HL-60 (cell line): Measurements from ENCODE around the gene PAGE4.

ENCODE experiments used
- DNase-seq, 2 experiments: peaks; one replicate each; pipeline ENCODE4 v3.0.0-alpha.2; 2010 to 2020; ENCODE audit warnings: low read depth in 1 of 2, low spot score in 1 of 2
- H3K27ac ChIP-seq: fragments of 250-450 bp; sonication (Bioruptor Pico); replicated peaks from 2 replicates; pipeline ENCODE4 v1.5.1; 2020; ENCODE audit warnings: mild to moderate bottlenecking, moderate library complexity
- H3K27me3 ChIP-seq: fragments of 250-450 bp; sonication (Bioruptor Pico); 2 replicates; pipeline ENCODE4 v1.5.1; 2021; ENCODE audit warnings: mild to moderate bottlenecking, moderate library complexity; ENCODE audit not compliant: insufficient read depth, poor library complexity, severe bottlenecking
- H3K4me3 ChIP-seq: replicated peaks from 2 replicates; pipeline ENCODE4 v1.5.1; 2011; ENCODE audit warnings: mild to moderate bottlenecking, control low read depth, low read length; ENCODE audit not compliant: insufficient read depth
- CTCF ChIP-seq: IDR thresholded peaks from one replicate; pipeline ENCODE4 v1.5.1; 2011; ENCODE audit warnings: low read length, control low read depth, inconsistent platforms; ENCODE audit not compliant: insufficient read depth
- GABPA ChIP-seq: IDR thresholded peaks from 2 replicates; pipeline ENCODE4 v1.6.1; 2012; ENCODE audit warnings: low read depth
- POLR2AphosphoS5 ChIP-seq: IDR thresholded peaks from 2 replicates; pipeline ENCODE4 v1.6.1; 2012; ENCODE audit warnings: low read depth
- SPI1 ChIP-seq: IDR thresholded peaks from 2 replicates; pipeline ENCODE4 v1.6.1; 2012; ENCODE audit warnings: low read depth, mild to moderate bottlenecking, borderline replicate concordance
- TF ChIP-seq, protein P1 (sequence below): IDR thresholded peaks from 2 replicates; pipeline ENCODE4 v1.6.1; 2012; ENCODE audit warnings: low read depth; ENCODE audit not compliant: insufficient replicate concordance

PAGE4 gene

GRCh38 chrX:49858341-49858740 is 29.2 kb downstream of the PAGE4 start:
- no peak for TF ChIP-seq GABPA
- no peak for DNase-seq
- Histone ChIP-seq H3K4me3 (no peak overlapping the region), H3K27ac (no peak overlapping the region), H3K27me3 (no peaks in the 10 kb centered on the region)

DNA sequence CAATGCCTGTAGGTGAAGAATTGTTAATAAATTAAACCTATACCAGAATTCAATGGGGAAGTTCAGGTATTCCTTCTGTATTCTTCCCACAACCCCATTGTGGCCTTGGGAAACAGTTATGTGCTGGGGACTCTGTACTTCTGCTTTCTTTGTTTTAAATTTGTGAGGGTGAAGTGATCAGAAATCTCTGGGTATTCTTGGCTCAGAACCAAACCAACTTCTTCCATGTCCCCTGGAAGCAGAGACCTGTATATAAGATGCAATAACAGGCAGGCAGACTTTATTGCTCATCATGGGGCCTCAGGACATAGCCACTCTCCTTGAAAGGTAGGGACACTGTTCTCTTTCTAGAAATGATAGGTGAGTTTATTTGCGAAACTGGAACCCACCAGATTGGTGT is 30.4 kb downstream of the PAGE4 start:
- no peak for DNase-seq
- H3K4me3 ChIP-seq, result no peak overlapping the region
- TF ChIP-seq POLR2AphosphoS5 (no peak), GABPA (no peak)
- TF ChIP-seq, protein P1, sequence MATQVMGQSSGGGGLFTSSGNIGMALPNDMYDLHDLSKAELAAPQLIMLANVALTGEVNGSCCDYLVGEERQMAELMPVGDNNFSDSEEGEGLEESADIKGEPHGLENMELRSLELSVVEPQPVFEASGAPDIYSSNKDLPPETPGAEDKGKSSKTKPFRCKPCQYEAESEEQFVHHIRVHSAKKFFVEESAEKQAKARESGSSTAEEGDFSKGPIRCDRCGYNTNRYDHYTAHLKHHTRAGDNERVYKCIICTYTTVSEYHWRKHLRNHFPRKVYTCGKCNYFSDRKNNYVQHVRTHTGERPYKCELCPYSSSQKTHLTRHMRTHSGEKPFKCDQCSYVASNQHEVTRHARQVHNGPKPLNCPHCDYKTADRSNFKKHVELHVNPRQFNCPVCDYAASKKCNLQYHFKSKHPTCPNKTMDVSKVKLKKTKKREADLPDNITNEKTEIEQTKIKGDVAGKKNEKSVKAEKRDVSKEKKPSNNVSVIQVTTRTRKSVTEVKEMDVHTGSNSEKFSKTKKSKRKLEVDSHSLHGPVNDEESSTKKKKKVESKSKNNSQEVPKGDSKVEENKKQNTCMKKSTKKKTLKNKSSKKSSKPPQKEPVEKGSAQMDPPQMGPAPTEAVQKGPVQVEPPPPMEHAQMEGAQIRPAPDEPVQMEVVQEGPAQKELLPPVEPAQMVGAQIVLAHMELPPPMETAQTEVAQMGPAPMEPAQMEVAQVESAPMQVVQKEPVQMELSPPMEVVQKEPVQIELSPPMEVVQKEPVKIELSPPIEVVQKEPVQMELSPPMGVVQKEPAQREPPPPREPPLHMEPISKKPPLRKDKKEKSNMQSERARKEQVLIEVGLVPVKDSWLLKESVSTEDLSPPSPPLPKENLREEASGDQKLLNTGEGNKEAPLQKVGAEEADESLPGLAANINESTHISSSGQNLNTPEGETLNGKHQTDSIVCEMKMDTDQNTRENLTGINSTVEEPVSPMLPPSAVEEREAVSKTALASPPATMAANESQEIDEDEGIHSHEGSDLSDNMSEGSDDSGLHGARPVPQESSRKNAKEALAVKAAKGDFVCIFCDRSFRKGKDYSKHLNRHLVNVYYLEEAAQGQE, result no peak
- no peaks in the 10 kb centered on the region for H3K27me3 ChIP-seq
- no peak overlapping the region for H3K27ac ChIP-seq

GRCh38 chrX:49860867-49861535 is 31.9 kb downstream of the PAGE4 start:
- no peak overlapping the region for H3K27ac ChIP-seq
- no peak overlapping the region for H3K4me3 ChIP-seq
- no peaks in the 10 kb centered on the region for H3K27me3 ChIP-seq
- no peak for TF ChIP-seq CTCF
- no peak for TF ChIP-seq GABPA
- no peak for DNase-seq

- DNase-seq, result no peak
- no peak for TF ChIP-seq CTCF
- TF ChIP-seq, protein P1, result no peak
- no peak for TF ChIP-seq GABPA
- no peak for TF ChIP-seq SPI1
- no peak for TF ChIP-seq POLR2AphosphoS5
- Histone ChIP-seq H3K27me3 (peaks cover 2% of the 10 kb centered on the region), H3K4me3 (no peak overlapping the region), H3K27ac (no peak overlapping the region)
These were observed 33.0 kb downstream of the PAGE4 start for GRCh38 chrX:49862093-49862492.

DNA sequence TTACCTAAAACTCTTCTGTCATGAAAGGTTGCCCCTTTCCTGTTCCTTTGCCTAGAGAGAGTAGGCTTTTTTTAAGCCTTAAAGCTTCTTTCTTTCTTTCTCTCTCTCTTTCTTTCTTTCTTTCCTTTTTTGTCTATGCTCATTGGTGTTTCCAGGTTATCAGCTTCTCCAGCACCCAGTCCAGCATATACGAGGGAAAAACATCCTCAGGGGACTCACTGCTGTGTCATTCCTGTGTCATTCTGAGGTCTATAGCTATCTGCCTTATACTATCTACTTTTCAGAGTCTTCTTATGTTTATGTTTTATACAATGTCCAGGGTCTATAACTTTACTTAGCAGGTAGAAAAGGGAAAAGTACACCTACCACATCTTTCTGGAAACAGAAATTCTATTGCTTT is 39.6 kb downstream of the PAGE4 start:
- H3K27ac ChIP-seq, result no peak overlapping the region
- no peak overlapping the region for H3K4me3 ChIP-seq
- peaks cover 3% of the 10 kb centered on the region for H3K27me3 ChIP-seq
- no peak for TF ChIP-seq CTCF
- no peak for TF ChIP-seq SPI1
- TF ChIP-seq POLR2AphosphoS5, result no peak
- TF ChIP-seq GABPA, result no peak
- TF ChIP-seq, protein P1, result no peak
- DNase-seq, result no peak
